Activated T-cell treated with anti-CD3 and anti-CD28 coated beads for 4 hours (primary cell): ENCODE results near the gene CTDNEP1.

Experiments
- DNase-seq: peaks from one replicate; pipeline ENCODE4 v3.0.0-alpha.2; 2020

Gene CTDNEP1

GRCh38 chr17:7226721-7227710 lies 24.5 kb downstream of the CTDNEP1 start:
- DNase-seq, result no peak

GRCh38 chr17:7225711-7226331 lies 25.7 kb downstream of the CTDNEP1 start:
- DNase-seq, result no peak

- DNase-seq, result no peak
Observed at GRCh38 chr17:7224661-7225111, 26.8 kb downstream of the CTDNEP1 start.

- no peak for DNase-seq
Observed at GRCh38 chr17:7224110-7224509, 27.4 kb downstream of the CTDNEP1 start.

- DNase-seq, result no peak
Observed at GRCh38 chr17:7223375-7223774, 28.2 kb downstream of the CTDNEP1 start.

- DNase-seq, result no peak
Observed at GRCh38 chr17:7222972-7223292, 28.6 kb downstream of the CTDNEP1 start.

GRCh38 chr17:7222093-7222971 lies 29.2 kb downstream of the CTDNEP1 start:
- no peak for DNase-seq

GRCh38 chr17:7221278-7222092 lies 30.0 kb downstream of the CTDNEP1 start:
- no peak for DNase-seq

GRCh38 chr17:7220593-7221277 lies 30.8 kb downstream of the CTDNEP1 start:
- DNase-seq, result peak; percentile 43

GRCh38 chr17:7219812-7220592 lies 31.5 kb downstream of the CTDNEP1 start, which contains the start of the genes ACADVL and DLG4:
TSS of gene ACADVL (plus strand) at chr17:7219938. CDS start at chr17:7219985, 47 bp downstream.
TSS of gene DLG4 (minus strand) at chr17:7219836.
- peak; percentile 61 for DNase-seq

GRCh38 chr17:7219229-7219811 lies 32.2 kb downstream of the CTDNEP1 start:
- no peak for DNase-seq

- DNase-seq, result no peak
Observed at GRCh38 chr17:7218758-7219157, 32.8 kb downstream of the CTDNEP1 start.

- no peak for DNase-seq
Observed at GRCh38 chr17:7218166-7218565, 33.4 kb downstream of the CTDNEP1 start.

- no peak for DNase-seq
Observed at GRCh38 chr17:7217113-7217987, 34.2 kb downstream of the CTDNEP1 start.

- DNase-seq, result no peak
Observed at GRCh38 chr17:7216242-7217112, 35.1 kb downstream of the CTDNEP1 start.

- no peak for DNase-seq
Observed at GRCh38 chr17:7215652-7216180, 35.8 kb downstream of the CTDNEP1 start.

GRCh38 chr17:7215136-7215638 lies 36.3 kb downstream of the CTDNEP1 start:
- DNase-seq, result no peak
